NCI-H1105 (cell line): ENCODE measurements around the gene KIAA2012.

Source experiments
- DNase-seq: peaks from one replicate; lab custom pipeline; 2025; lab: John Stamatoyannopoulos, UW

Gene KIAA2012

GRCh38 chr2:202043475-202043874, 29.6 kb upstream of the KIAA2012 start:
- no peak for DNase-seq

- DNase-seq, result no peak
Observed at GRCh38 chr2:202044777-202045176, 28.3 kb upstream of the KIAA2012 start.

- DNase-seq, result no peak
Observed at GRCh38 chr2:202046572-202046971, 26.5 kb upstream of the KIAA2012 start.

- no peak for DNase-seq
Observed at GRCh38 chr2:202049092-202049728, 23.8 kb upstream of the KIAA2012 start.

- DNase-seq, result no peak
Observed at GRCh38 chr2:202049840-202050239, 23.2 kb upstream of the KIAA2012 start.

- no peak for DNase-seq
Observed at GRCh38 chr2:202050652-202051051, 22.4 kb upstream of the KIAA2012 start.

- DNase-seq, result no peak
Observed at GRCh38 chr2:202051499-202052161, 21.4 kb upstream of the KIAA2012 start.

- no peak for DNase-seq
Observed at GRCh38 chr2:202052235-202052634, 20.8 kb upstream of the KIAA2012 start.

- no peak for DNase-seq
Observed at GRCh38 chr2:202054679-202055078, 18.4 kb upstream of the KIAA2012 start.

- DNase-seq, result no peak
Observed at GRCh38 chr2:202056611-202057010, 16.4 kb upstream of the KIAA2012 start.

GRCh38 chr2:202060218-202060617, 12.8 kb upstream of the KIAA2012 start:
- no peak for DNase-seq

- no peak for DNase-seq
Observed at GRCh38 chr2:202061695-202062094, 11.4 kb upstream of the KIAA2012 start.

- DNase-seq, result no peak
Observed at GRCh38 chr2:202064171-202064880, 8.7 kb upstream of the KIAA2012 start.

GRCh38 chr2:202064881-202065230, 8.2 kb upstream of the KIAA2012 start:
- no peak for DNase-seq

- no peak for DNase-seq
Observed at GRCh38 chr2:202065876-202066275, 7.2 kb upstream of the KIAA2012 start.

GRCh38 chr2:202066875-202067274, 6.2 kb upstream of the KIAA2012 start:
- DNase-seq, result no peak

- no peak for DNase-seq
Observed at GRCh38 chr2:202067589-202067988, 5.5 kb upstream of the KIAA2012 start.

- DNase-seq, result no peak
Observed at GRCh38 chr2:202069170-202070067, 3.6 kb upstream of the KIAA2012 start.

- DNase-seq, result no peak
Observed at GRCh38 chr2:202071107-202071506, 1.9 kb upstream of the KIAA2012 start.

GRCh38 chr2:202072226-202072625, 829 bp upstream of the KIAA2012 start:
- DNase-seq, result no peak

GRCh38 chr2:202074324-202074723, 1.3 kb downstream of the KIAA2012 start:
- no peak for DNase-seq

GRCh38 chr2:202079310-202079709, 6.3 kb downstream of the KIAA2012 start:
- no peak for DNase-seq
